ENCODE data around the gene CLNK. TPM values are rescaled to one million over a fixed set of nuclear protein-coding genes. Genes with fewer than 3 reads are reported as not detected.

CLNK gene, protein sequence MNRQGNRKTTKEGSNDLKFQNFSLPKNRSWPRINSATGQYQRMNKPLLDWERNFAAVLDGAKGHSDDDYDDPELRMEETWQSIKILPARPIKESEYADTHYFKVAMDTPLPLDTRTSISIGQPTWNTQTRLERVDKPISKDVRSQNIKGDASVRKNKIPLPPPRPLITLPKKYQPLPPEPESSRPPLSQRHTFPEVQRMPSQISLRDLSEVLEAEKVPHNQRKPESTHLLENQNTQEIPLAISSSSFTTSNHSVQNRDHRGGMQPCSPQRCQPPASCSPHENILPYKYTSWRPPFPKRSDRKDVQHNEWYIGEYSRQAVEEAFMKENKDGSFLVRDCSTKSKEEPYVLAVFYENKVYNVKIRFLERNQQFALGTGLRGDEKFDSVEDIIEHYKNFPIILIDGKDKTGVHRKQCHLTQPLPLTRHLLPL
- 2.4 TPM for total RNA-seq (ENCODE audit: insufficient read depth, low replicate concordance)

DNA sequence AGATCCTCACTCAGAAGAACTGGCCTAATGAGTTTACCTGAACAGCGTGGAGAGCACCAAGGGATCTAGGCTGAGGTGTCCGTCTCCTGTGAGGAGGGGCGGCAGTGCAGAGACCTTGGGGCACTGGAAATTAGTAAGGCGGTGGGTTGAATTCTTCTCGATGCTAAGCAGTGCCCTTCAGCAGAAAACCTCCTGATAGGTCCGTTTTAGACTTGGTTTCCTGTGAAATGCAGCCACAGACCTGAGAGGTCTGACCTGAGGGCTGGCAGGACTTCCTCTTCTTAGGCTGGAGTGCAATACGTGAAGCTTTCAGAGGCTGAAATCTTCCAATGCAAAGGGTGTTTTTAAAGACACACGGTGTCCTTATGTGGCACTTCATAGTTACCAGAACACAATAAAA is at the start of gene CLNK:
TSS of gene CLNK (minus strand) at position 138 of the 400 bp plus-strand sequence. CDS start 16,899 bp downstream, outside the sequence.
- no peak for DNase-seq (ENCODE audit: low spot score)

DNA sequence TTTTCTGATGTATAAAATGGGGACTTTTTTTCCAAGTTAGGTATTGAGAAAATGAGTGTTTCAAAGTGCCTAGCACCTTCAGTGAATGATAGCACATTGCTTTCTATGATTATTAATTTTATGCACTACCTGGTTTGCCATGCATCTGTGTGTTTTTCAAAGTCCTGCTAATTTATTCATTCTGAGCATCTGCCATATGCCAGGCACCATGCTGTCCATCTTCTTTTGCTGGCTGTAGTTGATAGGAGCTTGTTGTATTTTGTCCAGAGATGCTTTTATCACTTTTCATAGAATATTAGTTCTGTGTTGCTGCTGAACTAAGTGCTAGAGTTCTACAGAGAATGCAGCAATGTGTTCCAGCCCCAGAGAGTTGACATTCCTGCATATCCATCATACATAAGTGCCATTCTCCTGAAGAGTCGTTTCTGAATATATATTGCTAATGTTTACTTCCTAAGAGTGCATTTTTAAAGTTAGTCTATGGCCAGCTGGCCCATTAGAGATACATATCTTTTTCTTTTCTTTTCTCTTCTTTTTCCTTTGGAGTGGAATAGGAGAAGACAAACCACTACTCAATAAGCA is 49.0 kb upstream of the CLNK start:
- no peak for DNase-seq (ENCODE audit: low spot score)

DNA sequence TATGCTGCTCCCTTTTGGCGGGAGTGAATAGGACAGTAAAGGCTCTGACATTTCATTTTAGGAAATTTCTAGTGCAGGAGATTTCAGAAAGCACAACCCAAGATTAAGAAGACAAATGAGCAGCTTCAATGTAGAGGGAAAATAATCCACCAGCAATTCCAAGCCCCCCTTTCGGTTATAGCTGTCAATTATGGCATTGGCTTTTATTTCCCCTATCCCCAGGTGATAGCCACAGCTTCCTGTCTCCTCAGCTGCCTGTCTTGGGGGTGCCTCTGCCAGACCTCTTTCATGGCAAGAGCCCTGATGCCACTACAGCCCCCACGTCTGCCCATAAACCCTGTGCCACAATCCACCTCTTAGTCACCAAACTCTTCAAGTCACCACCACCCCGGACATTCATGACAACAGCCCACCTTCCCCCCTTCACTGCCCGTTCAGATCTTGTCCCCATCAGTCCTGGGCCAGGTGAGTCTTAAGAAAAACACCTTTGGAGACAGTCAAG is 48.4 kb upstream of the CLNK start:
- DNase-seq (ENCODE audit: low spot score): no peak

DNA sequence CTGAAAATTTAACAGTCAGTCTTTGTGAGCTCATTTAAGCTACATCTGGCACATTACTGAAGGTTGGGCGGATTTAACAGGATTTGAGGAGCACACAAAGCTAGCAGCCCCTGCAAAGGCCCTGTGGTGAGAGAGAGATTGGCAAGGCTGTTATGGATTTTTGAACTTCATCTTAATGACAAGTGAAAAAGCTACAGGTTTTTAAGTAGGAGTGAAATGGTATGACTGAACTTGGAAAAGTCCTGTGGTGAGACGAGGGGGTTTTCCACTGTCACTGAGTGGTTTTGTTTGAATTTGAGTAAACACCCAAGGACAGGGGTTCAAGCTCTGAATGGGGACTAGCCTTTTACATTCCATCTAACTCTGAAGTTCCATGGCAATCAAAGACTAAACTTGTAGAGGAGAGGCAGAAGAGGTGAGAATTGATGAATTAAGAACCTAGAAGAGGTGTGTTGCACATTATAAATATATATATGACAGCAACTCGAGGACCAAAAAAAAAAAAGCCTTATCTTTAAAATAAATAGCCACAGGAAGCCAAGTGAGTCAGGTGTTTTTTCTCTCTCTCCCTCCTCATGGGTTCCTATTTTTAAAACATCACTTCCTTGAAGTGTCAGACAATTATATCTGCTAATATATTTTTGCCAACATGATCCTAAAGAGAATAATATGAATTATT is 47.8 kb upstream of the CLNK start:
- DNase-seq (ENCODE audit: low spot score): no peak

DNA sequence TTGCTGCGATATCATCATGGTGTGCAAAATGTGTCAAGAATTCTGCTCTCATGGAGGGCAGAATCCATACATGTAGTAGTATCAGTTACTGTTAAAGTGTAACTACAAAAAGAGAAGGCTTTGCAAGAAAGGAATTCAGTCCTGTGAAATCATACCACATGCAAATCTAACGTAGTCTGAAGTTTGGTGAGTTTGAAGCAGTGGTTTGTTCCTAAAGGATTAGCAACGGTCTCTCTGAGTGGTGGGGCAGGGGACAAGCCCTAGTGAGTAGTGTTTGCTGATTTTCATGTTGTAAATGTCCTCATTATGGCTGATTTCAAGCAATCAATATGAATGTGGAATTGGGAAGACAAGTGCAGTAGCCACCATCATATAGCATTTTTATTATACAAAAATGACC is 47.1 kb upstream of the CLNK start:
- DNase-seq (ENCODE audit: low spot score): no peak

DNA sequence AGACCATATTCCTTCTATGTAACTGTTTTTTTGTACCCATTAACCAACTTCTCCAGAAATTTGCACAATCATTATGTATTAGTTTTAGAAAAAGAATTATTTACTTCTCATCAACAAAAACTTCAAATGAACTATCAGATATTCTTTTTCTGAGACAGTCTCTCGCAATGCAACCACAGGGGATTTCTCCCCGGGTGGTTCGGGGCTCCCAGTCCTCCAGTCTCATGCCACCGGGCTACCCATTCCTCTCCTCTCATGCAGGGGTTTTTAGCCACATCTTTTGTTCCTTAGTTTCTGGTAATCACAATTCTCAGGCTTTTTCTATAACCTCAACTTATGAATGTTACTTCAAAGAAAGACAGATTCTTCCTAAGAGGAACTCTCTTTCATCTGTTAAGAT is 46.6 kb upstream of the CLNK start:
- DNase-seq (ENCODE audit: low spot score): no peak

DNA sequence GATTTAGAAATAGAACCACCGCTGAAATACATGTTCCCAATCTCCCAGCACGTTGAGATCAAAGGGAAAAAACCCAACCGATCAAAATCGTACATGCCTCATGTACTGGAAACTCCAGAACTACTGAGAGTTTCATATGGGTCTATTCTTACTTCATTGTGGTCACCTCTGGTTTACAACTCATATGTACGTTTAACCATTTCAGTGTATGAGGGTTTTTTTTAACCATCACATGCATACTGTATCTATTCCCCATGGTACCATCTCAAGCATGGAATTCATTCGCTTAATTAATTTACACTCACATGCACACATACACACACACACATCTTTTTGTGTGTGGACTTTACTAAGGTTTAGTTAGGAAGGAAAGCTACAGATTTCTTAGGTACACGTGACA is 46.0 kb upstream of the CLNK start:
- DNase-seq (ENCODE audit: low spot score): no peak

DNA sequence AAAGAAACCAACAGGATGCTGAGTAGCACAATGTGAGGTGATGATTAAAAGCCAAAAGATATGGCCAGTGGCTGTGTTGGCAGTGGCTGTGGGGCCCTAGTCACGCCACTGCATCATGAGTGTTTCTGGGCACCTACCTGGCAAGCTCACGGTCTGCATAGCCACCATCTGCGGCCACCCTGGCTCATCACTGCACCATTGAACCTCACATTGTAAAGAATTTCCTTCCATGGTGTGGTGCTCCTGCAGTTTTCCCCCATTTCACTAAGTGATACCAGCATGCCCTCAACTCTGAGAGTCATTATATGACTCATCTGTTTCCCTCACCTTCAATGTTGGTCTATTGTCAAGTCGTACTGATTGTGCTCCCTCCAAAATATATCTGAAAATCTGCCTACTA is 45.5 kb upstream of the CLNK start:
- DNase-seq (ENCODE audit: low spot score): no peak

DNA sequence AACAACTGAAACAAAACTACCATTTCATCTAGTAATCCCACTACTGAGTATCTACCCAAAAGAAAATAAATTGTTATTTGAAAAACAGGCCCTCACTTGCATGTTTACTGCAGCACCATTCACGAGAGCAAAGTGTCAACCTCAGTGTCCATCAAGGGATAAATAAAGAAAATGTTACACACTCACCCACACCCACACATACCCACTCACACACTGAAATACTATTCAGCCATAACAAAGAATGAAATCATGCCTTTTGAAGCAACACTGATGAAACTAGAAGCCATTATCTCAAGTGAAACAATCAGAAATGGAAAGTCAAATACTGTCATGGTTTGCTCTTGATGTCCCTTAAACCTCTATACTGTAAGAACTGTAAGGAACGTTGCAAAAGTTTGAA is 44.8 kb upstream of the CLNK start:
- DNase-seq (ENCODE audit: low spot score): no peak

DNA sequence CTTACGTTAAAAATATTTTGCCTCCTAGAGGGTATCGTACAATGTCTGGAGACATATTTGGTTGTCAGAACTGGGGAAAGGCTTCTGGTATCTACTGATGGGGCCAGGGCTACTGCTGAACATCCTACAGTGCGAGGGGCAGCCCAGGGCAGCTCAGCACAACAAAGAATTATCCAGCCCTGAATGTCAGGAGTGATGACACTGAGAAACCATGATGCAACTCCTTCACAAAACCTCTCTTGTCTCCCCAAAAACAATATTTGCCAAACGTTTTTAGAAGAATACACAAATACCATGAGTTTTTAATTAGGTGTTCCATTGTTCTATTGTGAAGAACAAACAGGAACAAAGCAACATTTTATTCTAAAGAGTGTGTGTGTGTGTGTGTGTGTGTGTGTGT is 43.4 kb upstream of the CLNK start:
- no peak for DNase-seq (ENCODE audit: low spot score)

DNA sequence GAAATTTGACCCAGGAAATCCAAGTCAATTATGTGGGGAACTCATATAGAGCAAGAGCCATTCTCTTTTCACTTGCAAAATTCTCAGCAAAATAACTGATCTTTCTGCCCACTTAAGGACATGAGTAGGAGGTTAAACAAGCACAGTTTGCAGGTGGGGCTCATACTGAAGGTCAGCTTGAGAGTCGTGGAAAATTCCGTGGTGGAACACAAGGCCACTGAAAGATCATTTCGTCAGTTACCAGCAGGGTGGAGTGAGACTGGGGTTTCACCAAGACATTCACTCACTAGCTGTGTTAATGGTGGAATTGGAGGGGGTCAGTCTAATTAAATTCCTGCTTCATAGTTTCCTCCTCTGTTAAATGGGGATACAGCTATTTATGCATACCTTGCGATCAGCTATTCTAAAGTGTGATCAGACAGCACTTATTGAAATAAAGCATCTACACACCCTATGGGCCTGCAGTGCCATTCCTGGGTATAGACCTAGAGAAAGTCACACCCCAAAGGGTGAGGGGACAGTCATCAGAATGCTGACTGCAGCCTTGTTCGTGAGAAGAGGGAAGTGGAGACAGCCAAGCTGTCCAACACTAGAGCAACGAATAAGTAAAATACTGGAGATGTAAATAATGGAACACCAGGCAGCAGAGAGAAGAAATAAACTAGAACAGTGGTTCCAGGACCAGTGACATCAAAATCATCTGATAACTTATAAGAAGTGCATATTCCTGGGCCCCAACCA is 42.7 kb upstream of the CLNK start:
- DNase-seq (ENCODE audit: low spot score): no peak

DNA sequence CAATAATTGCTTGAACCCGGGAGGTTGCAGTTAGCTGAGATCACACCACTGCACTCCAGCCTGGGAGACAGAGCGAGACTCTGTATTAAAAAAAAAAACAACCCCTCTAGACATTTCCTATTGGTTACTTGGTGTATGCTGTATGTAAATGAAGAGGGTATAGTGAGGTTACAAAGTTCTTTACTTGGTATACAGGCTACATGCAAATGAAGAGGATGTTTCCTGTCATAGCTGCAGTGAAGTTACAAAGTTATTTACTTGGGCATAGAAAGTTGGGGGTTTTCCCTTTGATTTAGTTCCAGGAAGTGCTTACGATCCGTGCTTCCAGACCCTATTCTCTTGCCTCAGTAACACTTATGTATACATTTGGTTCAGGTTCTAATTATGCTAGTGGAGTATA is 38.4 kb upstream of the CLNK start:
- no peak for DNase-seq (ENCODE audit: low spot score)

DNA sequence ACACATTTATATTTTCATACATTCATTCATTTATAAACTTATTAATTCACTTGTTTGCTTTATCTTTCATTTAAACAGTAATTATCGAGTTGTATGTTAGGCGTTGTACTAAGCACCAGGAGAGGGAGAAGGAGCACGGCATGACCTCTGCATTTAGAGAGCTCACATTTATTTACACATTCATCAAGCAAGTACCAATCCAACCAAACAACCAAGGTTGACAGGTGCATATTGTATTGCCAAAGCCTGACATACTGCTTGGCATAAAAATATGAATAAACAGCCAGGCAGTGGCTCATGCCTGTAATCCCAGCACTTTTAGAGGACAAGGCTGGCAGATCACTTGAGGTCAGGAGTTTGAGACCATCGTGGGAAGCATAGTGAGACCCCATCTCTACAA is 37.0 kb upstream of the CLNK start:
- no peak for DNase-seq (ENCODE audit: low spot score)

DNA sequence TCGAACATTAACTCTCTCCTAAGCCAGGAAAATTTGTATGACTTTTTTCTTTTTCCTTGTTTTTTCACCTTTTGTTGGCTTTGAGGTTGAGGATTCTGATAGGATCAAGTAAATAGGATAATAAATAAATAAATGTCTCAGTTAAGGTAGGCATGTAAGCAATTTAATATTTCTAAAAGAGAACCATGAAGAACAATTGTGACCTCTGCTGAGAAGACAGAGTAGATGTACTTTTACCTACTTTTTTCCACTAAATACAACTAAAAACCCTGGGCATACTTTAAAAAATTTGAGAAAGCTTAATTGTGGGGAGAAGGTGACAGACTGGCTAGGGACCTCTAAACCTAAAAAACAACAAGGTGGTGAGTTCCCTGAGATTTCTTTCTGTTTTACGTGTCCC is 31.6 kb upstream of the CLNK start:
- no peak for DNase-seq (ENCODE audit: low spot score)

DNA sequence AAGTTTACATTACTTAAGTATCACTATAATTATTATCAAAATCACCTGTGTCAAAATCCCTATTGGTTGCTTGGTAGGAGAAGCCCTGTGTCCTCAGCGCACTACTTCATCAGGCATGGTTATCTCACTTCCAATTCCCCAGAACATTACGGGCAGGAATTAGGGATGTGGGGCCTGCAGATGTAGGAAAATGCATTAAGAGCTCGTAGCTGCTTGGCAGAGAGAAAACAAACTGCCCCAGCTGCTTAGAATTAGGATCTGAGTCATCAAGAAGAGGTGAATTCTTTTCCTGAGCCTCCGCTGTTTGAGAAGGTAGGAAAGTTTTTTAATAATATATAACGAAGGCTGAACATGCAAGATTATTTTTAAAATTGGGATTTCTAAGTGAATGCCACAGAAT is 31.1 kb upstream of the CLNK start:
- peak; percentile 92 for DNase-seq (ENCODE audit: low spot score)

DNA sequence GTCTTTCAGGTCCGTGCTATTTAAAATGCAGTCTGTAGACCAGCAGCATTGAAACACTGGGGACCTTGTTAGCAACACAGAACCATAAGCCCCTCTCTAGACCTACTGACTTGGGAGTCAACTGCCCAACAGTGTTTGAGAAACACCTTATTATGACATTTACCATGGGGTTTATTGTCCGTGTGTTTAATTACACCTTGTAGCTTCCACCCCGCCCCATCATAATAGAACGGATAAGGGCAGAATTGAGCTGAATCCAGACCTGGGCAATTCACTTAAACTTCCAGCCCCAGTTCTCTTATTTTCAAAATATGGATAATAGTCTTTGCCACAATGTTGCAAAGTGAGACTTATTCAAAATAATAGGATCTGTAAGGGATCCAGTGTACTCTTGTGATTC is 30.6 kb upstream of the CLNK start:
- no peak for DNase-seq (ENCODE audit: low spot score)

DNA sequence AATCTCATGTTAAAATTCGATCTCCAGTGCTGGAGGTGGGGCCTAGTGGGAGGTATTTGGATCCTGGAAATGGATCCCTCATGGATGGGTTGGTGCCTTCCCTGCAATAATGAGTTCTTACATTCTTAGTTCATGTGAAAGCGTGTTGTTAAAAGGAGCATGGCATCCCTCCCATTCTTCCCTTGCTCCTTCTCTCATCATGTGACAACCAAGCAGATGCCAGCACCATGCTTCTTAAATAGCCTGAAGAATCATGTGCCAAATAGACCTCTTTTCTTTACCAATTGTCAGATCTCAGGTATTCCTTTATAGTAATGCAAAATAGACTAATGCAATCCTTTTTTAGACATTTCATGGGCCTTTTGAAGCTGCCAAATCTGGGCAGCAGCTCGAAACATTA is 29.0 kb upstream of the CLNK start:
- no peak for DNase-seq (ENCODE audit: low spot score)

DNA sequence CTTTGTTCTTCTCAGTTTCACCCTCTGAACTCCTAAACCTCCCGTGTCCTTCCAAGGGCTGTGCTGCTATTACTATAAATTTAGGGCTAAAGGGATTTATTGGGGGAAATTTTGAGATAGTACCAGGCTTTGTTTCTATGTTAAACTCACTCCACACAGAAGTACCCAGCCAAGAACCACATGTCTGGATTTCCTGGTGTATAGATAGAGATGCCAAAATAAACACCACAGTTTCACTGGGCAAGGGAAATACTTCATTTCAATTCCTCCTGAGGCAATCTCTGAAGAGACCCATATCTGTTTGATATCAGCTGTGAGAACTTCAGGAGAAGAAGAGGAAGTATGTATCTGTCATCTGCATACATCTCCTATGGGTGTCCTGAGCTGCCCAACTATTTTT is 21.7 kb upstream of the CLNK start:
- DNase-seq (ENCODE audit: low spot score): peak; percentile 16

DNA sequence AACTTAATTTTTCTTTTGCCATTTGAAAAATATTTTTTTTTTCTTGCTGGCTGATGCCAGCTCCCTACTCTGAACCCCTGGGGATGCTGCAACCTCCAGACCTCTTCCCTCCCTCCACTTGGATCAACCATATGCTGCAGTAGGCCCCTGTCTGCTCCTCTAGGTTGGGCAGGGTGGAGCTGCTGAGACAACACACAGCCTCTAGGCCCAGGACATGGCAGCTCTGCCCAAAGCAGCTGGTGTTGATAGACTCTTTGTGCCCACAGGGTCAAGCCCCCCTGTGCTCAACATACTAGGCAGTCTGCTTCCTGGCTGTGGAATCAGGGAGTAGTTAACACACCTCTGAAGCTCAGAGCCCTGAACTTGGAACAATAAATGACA is 19.9 kb upstream of the CLNK start:
- DNase-seq (ENCODE audit: low spot score): no peak

DNA sequence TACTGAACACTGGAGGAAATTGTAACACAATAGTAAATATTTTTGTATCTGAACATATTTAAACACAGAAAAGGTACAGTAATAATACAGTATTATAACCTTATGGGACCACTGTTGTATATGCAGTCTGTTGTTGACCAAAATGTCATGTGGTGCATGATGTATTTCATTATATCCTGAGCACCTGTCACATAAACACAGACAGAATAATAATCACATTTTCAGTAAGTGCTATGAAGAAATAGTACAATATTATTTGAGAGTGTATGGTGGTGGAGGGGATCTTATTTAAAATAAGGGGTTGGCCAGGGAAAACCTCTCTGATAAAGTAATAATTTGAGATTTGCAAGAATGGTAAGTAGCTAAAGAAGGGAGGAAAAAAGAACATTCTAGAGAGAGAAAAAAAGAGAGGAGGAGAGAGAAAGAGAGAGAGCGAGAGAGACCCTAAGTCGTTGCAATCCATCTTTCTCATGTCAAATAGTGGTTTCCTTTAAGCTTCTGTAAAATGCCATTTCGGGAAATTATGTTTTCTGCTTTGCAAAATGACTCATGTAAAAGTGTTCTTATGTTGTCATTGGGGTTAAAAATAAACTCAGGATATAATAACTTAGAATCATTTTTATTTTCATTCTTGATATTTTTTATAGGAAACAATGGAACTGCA is 19.3 kb upstream of the CLNK start:
- DNase-seq (ENCODE audit: low spot score): no peak

DNA sequence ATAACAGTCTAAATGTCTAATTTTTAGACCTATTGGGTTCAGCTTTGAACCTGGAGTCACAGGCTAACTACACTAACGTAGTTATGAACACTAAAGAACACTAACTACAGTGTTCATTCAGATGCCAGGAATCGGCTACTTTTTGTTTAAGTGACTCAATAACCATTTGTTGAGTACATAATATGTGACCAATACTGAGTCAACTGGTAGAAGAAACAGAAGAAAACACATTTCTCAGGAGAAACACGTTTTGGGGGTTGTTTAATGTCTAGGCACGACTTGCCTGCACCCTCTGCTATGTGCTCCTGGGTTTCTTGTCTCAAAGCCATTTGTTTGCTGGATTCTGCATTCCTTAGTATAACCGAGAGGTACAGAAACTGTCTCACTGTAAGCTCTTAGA is 18.6 kb upstream of the CLNK start:
- DNase-seq (ENCODE audit: low spot score): no peak
